ENCODE results near the gene RETREG2.

Gene RETREG2

DNA sequence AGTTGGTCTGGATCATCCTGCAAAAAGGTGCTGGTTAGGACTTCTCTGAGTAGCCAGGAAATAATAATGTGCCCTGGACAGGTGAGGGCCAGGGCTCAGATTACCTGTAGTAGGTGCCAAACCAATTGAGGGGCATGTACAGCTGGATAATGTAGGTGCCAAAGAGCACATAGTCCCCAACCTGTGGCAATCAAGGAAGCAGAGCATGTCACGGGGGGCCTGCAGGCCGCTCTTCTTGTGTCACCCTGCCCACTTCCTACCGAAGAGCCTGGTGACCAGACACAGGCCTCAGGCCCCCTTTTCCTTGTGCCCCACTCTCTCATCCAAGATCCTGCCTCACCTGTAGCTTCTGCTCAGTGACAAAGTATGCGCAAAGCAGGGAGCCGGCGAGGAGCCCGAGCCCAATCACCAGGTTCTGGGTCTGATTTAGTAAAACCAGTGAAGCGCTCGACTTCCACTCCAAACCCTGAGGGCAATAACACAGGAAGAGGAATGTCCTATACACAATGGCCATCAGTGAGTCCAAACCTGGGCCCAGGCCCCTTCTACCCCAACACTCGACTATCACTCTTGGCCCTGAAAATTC lies 35.5 kb downstream of the RETREG2 start:
- no peak overlapping the region for H3K4me3 ChIP-seq (ENCODE audit: low read depth, low read length)
- DNase-seq (ENCODE audit: low read depth): no peak
- TF ChIP-seq, protein P1, sequence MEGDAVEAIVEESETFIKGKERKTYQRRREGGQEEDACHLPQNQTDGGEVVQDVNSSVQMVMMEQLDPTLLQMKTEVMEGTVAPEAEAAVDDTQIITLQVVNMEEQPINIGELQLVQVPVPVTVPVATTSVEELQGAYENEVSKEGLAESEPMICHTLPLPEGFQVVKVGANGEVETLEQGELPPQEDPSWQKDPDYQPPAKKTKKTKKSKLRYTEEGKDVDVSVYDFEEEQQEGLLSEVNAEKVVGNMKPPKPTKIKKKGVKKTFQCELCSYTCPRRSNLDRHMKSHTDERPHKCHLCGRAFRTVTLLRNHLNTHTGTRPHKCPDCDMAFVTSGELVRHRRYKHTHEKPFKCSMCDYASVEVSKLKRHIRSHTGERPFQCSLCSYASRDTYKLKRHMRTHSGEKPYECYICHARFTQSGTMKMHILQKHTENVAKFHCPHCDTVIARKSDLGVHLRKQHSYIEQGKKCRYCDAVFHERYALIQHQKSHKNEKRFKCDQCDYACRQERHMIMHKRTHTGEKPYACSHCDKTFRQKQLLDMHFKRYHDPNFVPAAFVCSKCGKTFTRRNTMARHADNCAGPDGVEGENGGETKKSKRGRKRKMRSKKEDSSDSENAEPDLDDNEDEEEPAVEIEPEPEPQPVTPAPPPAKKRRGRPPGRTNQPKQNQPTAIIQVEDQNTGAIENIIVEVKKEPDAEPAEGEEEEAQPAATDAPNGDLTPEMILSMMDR (IDR thresholded peaks at IDR 0.05; ENCODE audit: low read depth, low read length, missing control alignments): no peak
- in situ Hi-C loops (cut with HindIII; ENCODE audit: low sequenced_read_pairs): no loop called here

DNA sequence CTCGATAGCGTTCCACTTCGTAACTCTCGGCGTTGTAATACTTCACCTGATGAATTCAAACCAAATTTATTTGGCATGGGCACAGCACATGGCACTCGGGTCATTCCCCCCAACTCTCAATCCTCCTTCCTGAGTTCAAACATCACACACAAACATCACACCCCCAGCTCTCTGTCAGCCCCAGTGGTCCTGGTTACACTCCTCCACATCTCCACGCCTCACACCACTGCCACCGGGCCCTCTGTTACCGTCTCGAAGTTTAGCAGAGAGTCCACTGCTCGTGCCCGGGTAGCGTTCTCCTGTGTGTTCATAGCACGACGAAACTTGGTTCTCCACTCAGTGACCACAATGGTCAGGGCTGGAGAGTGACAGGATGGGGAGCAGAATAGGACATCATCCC lies 36.1 kb downstream of the RETREG2 start:
- DNase-seq (ENCODE audit: low read depth): no peak
- no peak overlapping the region for H3K4me3 ChIP-seq (ENCODE audit: low read depth, low read length)
- TF ChIP-seq, protein P1 (IDR thresholded peaks at IDR 0.05; ENCODE audit: low read depth, low read length, missing control alignments): no peak
- in situ Hi-C loops (cut with HindIII; ENCODE audit: low sequenced_read_pairs): no loop called here

DNA sequence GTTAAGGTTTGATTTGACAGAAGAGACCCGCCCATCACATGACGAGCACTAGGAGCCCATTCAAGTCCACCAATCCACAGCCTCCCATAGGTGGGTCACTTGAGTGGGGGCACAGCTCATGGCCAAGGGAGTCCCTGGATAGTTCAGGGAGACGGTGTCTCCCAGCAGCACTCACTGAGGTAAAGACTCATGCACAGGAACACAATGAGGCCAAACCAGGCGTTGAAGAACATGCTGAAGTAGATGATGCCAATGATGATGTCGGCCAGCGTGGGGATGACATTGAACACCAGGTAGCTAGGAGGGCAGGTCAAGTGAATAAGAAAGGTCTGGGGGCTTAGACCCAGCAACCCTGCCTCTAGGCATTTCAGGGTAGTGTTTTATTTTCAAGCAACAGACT lies 36.7 kb downstream of the RETREG2 start:
- DNase-seq (ENCODE audit: low read depth): no peak
- H3K4me3 ChIP-seq (ENCODE audit: low read depth, low read length): no peak overlapping the region
- in situ Hi-C loops (cut with HindIII; ENCODE audit: low sequenced_read_pairs): no loop called here
- TF ChIP-seq, protein P1 (IDR thresholded peaks at IDR 0.05; ENCODE audit: low read depth, low read length, missing control alignments): no peak

DNA sequence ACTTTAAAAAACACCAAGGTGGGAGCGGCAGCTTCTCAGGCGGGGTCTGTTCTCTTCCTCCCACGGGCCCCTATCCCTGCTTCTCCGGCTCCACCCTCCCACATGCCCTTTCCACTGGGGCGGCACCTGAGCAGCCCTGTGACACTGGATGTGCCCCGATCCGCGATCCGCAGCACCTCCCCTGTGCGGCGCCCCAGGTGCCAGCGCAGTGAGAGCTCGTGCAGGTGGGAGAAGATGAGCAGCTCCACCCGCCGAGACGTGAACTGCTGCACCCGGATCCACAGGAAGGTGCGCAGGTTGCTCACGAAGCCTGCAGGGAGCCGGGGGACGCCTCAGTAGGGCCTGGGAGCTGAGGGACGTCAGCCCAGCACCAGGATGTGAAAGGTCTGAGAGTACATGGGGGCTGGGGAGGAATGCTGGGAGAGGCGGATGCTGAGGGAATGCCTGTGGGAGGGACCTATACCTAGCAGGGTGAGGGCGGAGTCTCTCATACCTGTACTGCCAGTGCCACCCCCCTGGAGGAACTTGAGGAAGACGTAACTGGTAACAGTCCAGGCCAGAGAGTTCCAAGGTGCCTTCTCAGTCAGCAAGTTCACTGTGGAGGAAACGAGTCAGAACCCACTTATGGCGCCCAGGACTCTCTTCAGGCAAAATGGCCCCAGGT lies 37.9 kb downstream of the RETREG2 start:
- no peak overlapping the region for H3K4me3 ChIP-seq (ENCODE audit: low read depth, low read length)
- no peak for DNase-seq (ENCODE audit: low read depth)
- in situ Hi-C loops (cut with HindIII; ENCODE audit: low sequenced_read_pairs): no loop called here
- TF ChIP-seq, protein P1 (IDR thresholded peaks at IDR 0.05; ENCODE audit: low read depth, low read length, missing control alignments): no peak

DNA sequence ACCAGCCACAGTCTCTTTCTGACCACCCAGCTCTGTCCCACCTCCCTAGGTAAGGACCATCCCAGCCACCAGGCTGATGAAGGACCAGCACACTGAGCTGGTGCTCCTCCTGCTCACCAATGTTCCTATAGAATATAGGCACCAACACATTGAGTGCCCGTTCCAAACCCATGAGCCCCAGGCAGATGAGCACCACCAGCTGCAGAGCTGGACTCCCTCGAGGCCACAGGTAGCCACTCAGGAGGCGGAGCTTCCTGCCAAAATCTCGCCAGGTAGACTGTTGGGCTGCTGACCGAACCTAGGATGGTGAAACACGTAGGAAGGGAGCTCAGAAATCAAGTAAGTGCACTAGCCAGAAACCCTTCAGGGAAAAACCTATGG lies 38.5 kb downstream of the RETREG2 start:
- TF ChIP-seq, protein P1 (IDR thresholded peaks at IDR 0.05; ENCODE audit: low read depth, low read length, missing control alignments): no peak
- in situ Hi-C loops (cut with HindIII; ENCODE audit: low sequenced_read_pairs): no loop called here
- DNase-seq (ENCODE audit: low read depth): no peak
- H3K4me3 ChIP-seq (ENCODE audit: low read depth, low read length): no peak overlapping the region

DNA sequence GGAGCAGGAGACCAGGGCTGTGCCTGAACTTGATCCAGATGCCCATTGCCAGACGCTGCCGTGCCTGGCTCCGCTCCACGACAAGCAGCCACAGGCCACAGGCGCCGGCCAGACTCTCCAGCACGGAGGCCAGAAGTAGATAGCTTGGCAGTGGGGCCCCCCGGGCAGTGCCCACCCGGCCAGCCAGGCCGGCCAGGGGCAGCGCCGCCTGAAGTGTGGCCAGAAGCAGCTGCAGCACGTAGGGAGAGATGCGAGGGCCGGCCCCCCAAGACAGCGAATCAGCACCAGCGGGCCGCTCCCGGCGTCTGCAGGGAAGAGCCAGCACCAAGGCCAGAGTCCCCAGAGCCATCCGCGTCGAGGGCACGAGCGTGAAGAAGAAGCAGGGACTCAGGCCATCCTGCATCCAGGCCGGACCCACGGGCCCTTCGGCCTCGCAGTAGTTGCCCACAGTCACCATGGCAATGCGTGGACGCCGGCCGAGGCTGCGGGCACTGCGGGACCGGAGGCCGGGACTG lies 40.2 kb downstream of the RETREG2 start:
- peak overlapping the region; percentile 49 for H3K4me3 ChIP-seq (ENCODE audit: low read depth, low read length)
- in situ Hi-C loops (cut with HindIII; ENCODE audit: low sequenced_read_pairs): no loop called here
- DNase-seq (ENCODE audit: low read depth): no peak
- TF ChIP-seq, protein P1 (IDR thresholded peaks at IDR 0.05; ENCODE audit: low read depth, low read length, missing control alignments): no peak
